SK-N-MC (cell line): ENCODE measurements around the gene RHEX.

Experiments
- EZH2 ChIP-seq: fragments of 200-600 bp; sonication (generic); IDR thresholded peaks from one replicate; pipeline ENCODE4 v1.6.1; 2017; ENCODE audit warnings: antibody characterized with exemption
- FOXP2 ChIP-seq: optimal IDR thresholded peaks from 2 replicates; pipeline ENCODE3; 2011; ENCODE audit warnings: mild to moderate bottlenecking, moderate library complexity; ENCODE audit not compliant: insufficient read depth; ENCODE audit errors: extremely low read length, control extremely low read depth
- POLR2AphosphoS5 ChIP-seq: IDR thresholded peaks from 2 replicates; pipeline ENCODE4 v1.6.1; 2012; ENCODE audit warnings: mild to moderate bottlenecking, low read depth, low read length, borderline replicate concordance

DNA sequence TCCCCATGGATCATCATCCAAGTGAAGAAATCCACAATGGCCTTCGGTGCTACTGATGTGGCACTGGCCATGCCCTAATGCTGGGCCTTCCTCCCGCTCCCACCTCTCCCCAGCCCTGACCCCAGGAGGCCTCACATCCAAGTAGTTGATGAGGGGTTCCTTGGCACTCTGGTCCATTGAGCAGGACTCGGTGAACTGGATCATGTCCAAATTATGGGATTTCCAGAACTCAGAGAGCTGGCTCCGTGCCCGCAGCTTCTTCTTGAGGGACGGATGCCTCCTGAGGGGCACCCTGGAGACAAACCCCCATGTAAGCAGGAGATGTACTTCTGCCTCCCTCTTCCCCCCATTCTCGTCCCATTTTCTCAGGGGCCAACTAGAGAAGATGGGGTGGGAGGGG lies 30.2 kb upstream of the RHEX start:
- TF ChIP-seq EZH2 (no peak), POLR2AphosphoS5 (no peak), FOXP2 (no peak)
